GM18502 (cell line): ENCODE data around the gene SMURF1.

ENCODE experiments used
- ATAC-seq: cut with Tn5 transposase; IDR thresholded peaks from one replicate; pipeline ENCODE4 v1.9.1; 2021; ENCODE audit warnings: mild to moderate bottlenecking; ENCODE audit not compliant: unreplicated experiment, poor library complexity

The SMURF1 gene

DNA sequence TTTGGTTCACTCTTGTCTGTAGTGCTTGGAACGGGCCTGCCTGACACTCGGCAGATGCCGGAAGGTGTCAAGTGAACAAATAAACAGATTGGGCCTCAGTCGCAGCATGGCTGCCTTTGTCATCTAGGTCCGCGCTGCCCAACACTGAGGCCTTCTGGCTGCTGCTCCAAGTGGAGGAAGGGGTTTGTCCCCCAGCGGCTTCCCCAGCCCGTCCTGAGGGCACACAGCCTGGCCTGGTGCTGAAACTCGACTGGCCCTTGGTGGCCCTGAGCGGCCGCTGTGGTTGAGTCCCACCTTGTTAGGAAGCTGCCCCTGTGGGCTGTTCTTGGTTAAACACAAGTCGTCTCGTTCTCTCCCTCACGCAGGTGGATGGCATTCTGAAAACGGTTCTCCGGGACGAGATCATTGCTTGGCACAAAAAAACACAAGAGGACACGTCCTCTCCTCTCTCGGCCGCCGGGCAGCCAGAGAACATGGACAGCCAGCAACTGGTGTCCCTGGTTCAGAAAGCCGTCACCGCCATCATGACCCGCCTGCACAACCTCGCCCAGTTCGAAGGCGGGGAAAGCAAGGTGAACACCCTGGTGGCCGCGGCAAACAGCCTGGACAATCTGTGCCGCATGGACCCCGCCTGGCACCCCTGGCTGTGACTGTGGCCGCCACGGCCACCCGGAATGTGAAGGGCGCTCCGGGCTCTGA lies 132.1 kb downstream of the SMURF1 start:
- no peak for ATAC-seq

GRCh38 chr7:99011341-99011705 lies 132.6 kb downstream of the SMURF1 start:
- no peak for ATAC-seq

- ATAC-seq, result no peak
Observed at GRCh38 chr7:99010281-99010680, 133.6 kb downstream of the SMURF1 start.

DNA sequence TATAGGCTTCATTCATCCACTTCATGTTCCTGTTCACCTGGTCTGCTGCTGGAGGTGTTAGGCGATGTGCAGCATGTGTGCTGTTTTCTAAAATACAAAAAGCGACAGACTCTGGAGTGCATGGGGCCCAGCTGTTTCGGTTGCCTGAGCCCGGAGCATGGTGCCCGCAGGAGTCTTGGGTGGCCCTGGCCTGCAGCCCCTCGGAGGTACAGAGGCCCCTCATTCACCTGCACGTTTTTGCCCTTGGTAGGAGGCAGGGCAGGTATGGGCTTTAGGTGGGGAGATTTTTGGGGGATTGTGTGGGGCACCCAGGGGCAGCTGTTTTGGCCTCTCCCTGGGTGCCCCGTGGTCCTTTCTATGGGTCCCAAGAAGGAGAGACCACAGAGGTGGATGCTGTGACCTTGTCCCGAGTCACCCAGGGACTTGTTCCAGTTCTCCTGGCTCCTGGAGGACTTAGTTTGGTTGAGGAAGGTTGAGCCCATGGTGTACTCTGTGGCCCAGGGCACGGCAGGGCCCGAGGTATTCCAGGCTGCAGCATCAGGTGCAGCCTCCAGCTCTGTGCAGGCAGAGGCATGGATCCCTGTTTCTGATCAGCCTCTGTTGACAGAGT lies 134.9 kb downstream of the SMURF1 start:
- no peak for ATAC-seq

DNA sequence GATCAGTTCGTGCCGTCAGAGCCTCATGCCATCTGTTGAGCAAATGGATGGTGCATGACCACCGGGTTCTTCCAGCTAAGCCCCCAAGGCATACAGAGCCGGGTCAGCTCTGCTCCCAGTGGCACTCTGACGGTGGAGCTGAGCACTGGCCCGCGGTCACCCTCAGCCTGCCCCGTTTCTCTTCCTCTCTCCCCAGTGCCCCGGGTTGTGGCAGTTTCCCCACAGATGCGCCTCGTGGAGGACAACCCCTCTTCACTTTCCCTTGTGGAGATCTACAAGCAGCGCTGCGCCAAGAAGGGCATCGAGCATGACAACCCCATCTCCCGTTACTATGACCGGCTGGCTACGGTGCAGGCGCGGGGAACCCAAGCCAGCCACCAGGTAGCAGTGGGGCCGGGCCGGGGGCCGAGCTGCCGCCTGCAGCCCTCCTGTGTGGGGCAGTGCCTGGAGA lies 135.7 kb downstream of the SMURF1 start:
- no peak for ATAC-seq

DNA sequence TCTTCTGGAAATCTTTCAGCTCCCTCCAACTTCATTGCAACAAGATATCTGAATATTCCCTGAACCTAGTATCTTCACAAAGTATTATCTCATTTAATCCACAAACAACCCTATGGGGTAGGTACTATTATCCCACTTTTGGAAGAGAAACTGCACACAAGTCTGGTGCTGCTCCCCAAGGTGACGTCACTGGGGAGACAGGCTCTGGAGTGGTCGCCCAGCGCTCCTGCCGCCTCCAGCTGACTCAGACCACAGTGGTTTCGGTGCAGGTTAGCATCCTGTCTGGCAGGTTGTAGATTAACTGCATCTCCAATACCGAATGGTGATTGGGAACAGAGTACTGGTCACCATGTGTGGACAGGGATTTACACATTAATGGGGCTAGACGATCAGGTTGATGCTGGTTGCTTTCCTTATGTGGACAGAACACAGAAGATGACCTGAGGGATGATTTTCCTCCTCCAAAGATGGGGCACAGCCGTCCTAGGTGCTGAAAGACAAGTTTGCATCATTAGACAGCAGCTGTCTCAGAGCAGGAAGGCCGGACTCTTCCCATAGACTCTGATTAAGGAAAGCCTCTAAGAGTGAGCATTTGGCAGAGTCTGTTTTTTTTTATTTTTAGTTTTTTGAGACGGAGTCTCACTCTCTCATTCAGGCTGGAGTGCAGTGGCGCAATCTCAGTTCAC lies 137.0 kb downstream of the SMURF1 start:
- no peak for ATAC-seq

GRCh38 chr7:99005776-99006175 lies 138.1 kb downstream of the SMURF1 start:
- no peak for ATAC-seq

- ATAC-seq, result no peak
Observed at GRCh38 chr7:99004781-99005500, 139.0 kb downstream of the SMURF1 start.

- no peak for ATAC-seq
Observed at GRCh38 chr7:99004216-99004615, 139.7 kb downstream of the SMURF1 start.

DNA sequence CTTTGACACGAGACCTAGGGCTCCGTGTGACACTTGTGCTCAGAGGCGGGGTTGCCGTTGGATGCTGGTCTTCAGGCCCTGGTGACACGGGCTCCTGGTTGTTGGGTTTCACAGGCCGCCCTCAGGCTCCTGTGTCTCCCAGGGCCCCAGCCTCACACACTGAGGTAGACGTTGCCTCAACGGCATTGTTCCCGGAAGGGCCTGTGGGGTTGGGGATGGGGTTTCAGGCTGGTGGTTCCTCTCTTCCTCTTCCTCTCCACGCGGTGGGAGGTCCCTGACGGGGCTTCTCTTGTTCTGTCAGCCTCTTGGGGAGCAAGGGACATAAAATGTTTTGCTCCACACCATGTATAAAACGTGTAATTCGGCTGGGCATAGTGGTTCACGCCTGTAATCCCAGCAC lies 140.5 kb downstream of the SMURF1 start:
- ATAC-seq, result no peak

DNA sequence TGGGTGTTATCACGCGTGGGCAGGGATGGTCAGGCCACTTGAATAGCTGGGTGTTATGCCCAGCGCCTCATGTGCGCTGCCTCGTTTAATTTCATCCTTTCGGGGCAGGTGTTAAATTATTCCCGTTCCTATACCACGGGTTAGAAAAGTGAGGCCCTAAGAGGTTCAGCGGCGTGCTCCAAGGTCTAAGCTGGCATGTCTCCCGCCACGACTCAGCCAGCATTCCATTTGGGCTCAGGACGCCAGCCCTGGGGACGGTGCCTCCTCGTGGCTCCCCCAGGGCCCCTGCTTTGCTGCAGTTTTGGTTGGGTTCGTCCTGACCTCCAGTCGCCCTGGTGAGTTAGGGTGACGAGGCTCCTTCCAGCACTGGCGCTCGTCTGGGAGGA lies 141.1 kb downstream of the SMURF1 start:
- no peak for ATAC-seq

GRCh38 chr7:99002148-99002826 lies 141.6 kb downstream of the SMURF1 start:
- ATAC-seq, result no peak

- no peak for ATAC-seq
Observed at GRCh38 chr7:99001482-99002147, 142.3 kb downstream of the SMURF1 start.

DNA sequence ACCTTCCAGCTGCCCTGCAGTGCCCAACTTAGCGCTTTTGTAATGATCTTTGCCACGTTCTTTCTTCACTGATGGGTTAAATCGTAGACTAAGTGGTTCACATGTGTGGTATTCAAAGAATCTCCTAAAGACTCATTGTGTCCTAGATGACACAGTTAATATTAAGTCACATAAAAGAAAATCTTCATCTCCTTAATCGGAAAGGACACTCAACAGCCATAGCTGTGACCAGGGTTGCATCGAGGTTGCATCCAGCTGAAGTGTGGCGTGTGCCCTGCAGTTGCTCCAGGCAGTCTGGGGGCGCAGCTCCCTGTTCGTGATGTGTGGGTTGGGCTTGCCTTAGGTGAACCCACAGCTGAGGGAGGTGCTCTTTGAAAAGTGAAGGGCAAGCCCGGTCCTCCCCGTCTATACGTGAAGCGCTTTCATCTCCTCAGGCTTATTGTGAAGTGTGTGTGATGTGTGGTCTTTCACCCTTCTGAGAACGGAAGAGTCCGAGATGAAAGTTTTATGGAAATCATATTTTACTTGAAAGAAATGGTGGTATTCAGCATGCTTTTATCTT lies 142.9 kb downstream of the SMURF1 start:
- ATAC-seq, result no peak

GRCh38 chr7:99000196-99000903 lies 143.6 kb downstream of the SMURF1 start:
- ATAC-seq, result no peak

GRCh38 chr7:98998821-98999725 lies 144.8 kb downstream of the SMURF1 start:
- no peak for ATAC-seq

- no peak for ATAC-seq
Observed at GRCh38 chr7:98997846-98998245, 146.1 kb downstream of the SMURF1 start.

- ATAC-seq, result peak; percentile 69
Observed at GRCh38 chr7:98996150-98996552, 147.8 kb downstream of the SMURF1 start.
